Right lobe of liver (tissue), 6 donors: ENCODE data around the gene PLS1. TPM values are rescaled to one million over a fixed set of nuclear protein-coding genes. Genes with fewer than 3 reads are reported as not detected.

Experiments used
- ATAC-seq, 4 donors: fragments of 200-7000 bp; cut with Tn5 transposase; one replicate each; pipeline ENCODE4 v1.9.1; 2020; ENCODE audit warnings: mild to moderate bottlenecking in 4 of 4, moderate library complexity in 4 of 4
- DNase-seq, 3 donors: peaks; one replicate each; pipeline ENCODE4 v3.0.0-alpha.2; 2020
- H3K27ac ChIP-seq, 3 donors: fragments of 200-600 bp; one replicate each; pipeline ENCODE4 v1.8.0; 2022
- H3K27me3 ChIP-seq, 2 donors: fragments of 200-600 bp; one replicate each; pipeline ENCODE4 v1.8.0; 2022
- H3K36me3 ChIP-seq, 4 donors: fragments of 200-600 bp; sonication (generic) in 1 of 4; one replicate each; pipeline versions ENCODE4 v1.5.1 to v1.8.0; 2017 to 2022; ENCODE audit warnings: control low read depth in 1 of 4
- H3K4me1 ChIP-seq, 4 donors: fragments of 200-600 bp; sonication (generic) in 1 of 4; one replicate each; pipeline versions ENCODE4 v1.5.1 to v1.8.0; 2017 to 2022; ENCODE audit warnings: control low read depth in 1 of 4
- H3K4me3 ChIP-seq, 3 donors: fragments of 200-600 bp; one replicate each; pipeline ENCODE4 v1.8.0; 2022
- H3K9me3 ChIP-seq, 4 donors: fragments of 200-600 bp; sonication (generic) in 1 of 4; one replicate each; pipeline versions ENCODE4 v1.5.1 to v1.8.0; 2017 to 2022; ENCODE audit warnings: control low read depth in 1 of 4
- CTCF ChIP-seq, 4 donors: fragments of 200-600 bp in 3 of 4; fragments of 450-650 bp in 1 of 4; IDR thresholded peaks; one replicate each; pipeline versions ENCODE4 v1.5.1 to v1.8.0; 2016 to 2022; ENCODE audit warnings: antibody characterized with exemption in 4 of 4, mild to moderate bottlenecking in 2 of 4
- POLR2A ChIP-seq: fragments of 450-650 bp; IDR thresholded peaks from one replicate; pipeline ENCODE4 v1.6.1; 2017; ENCODE audit warnings: antibody characterized with exemption, mild to moderate bottlenecking
- WGBS: methylation state at CpG from one replicate; pipeline ENCODE4 v1.1.6; 2018; ENCODE audit warnings: low coverage, low lambda C conversion rate; ENCODE audit not compliant: insufficient coverage; ENCODE audit errors: missing lambda C conversion rate; 5-methylcytosine and 5-hydroxymethylcytosine counted together
- intact Hi-C, 2 donors: fragments of 100-400 bp; cut with DNase I; formaldehyde crosslinking; loops; one replicate each; pipeline versions ENCODE4 v1.11.2 to v1.14.1; 2022
- total RNA-seq, 6 experiments: library from RNA; depleted of rRNA in 2 of 6; stranded (reverse); fragments of >200 nt in 2 of 6; fragmentation: NEBNext Ultra II Directional in 3 of 6; extraction: Animal tissue kit (Norgen Biotek cat#: 25700) in 3 of 6; gene quantifications; one replicate each; pipeline versions ENCODE4 v1.1.0 to v1.2.4, GENCODE V29; 2016 to 2023
- donor health status: DM: no; HTN: yes; CAD: no.
- donor health status: DM: no; HTN: no; CAD: no.
- donor health status: DM: no; HTN: no; CAD: no.
- donor health status: DM: no; HTN: yes; CAD: no.
- donor health status: DM: no; HTN: yes; CAD: no.

The PLS1 gene
- total RNA-seq, 6 experiments from 2014 or later, result 13.0 to 30.5 (median 18.2) TPM

- H3K4me3 ChIP-seq, result no peak overlapping the region
- ATAC-seq (no peak), DNase-seq (no peak)
- intact Hi-C loops, result no loop called here
- TF ChIP-seq POLR2A (no peak), CTCF (IDR thresholded peaks at IDR 0.05) (no peak)
- H3K4me1 ChIP-seq, result peaks cover 0 to 12% (median 2%) of the 10 kb centered on the region in 4 donors
- 82% methylated on average over 4 of the region's 4 CpGs for WGBS
- no peaks in the 10 kb centered on the region for H3K36me3 ChIP-seq
- no peaks in the 10 kb centered on the region for H3K9me3 ChIP-seq
- H3K27me3 ChIP-seq, result no peaks in the 10 kb centered on the region
- H3K27ac ChIP-seq, result no peak overlapping the region
These were observed 60.8 kb downstream of the PLS1 start for GRCh38 chr3:142657033-142657432.

GRCh38 chr3:142660383-142660782 is 64.2 kb downstream of the PLS1 start:
- Histone ChIP-seq H3K4me3 (no peak overlapping the region), H3K27me3 (no peaks in the 10 kb centered on the region), H3K36me3 (no peaks in the 10 kb centered on the region), H3K4me1 (peaks cover 0 to 20% (median 5%) of the 10 kb centered on the region in 4 donors), H3K27ac (no peak overlapping the region), H3K9me3 (no peaks in the 10 kb centered on the region)
- TF ChIP-seq POLR2A (no peak), CTCF (IDR thresholded peaks at IDR 0.05) (no peak)
- intact Hi-C loops, result no loop called here
- ATAC-seq, result no peak
- no peak for DNase-seq
- 83% methylated on average over 6 of the region's 6 CpGs for WGBS

- Histone ChIP-seq H3K4me3 (no peak overlapping the region), H3K36me3 (no peaks in the 10 kb centered on the region), H3K4me1 (peaks cover 0 to 22% (median 7%) of the 10 kb centered on the region in 4 donors), H3K27ac (no peak overlapping the region), H3K9me3 (no peaks in the 10 kb centered on the region), H3K27me3 (no peaks in the 10 kb centered on the region)
- DNase-seq, result no peak
- intact Hi-C loops, result no loop called here
- TF ChIP-seq POLR2A (no peak), CTCF (IDR thresholded peaks at IDR 0.05) (no peak)
- ATAC-seq, result no peak
These were observed 64.7 kb downstream of the PLS1 start for GRCh38 chr3:142660893-142661292.

GRCh38 chr3:142663865-142664264 is 67.7 kb downstream of the PLS1 start:
- Histone ChIP-seq H3K4me1 (peaks cover 0 to 20% (median 7%) of the 10 kb centered on the region in 4 donors), H3K4me3 (peak overlapping the region in 1 of 3 donors; percentile 27), H3K27ac (peak overlapping the region; percentile 70 to 79 (median 73)), H3K9me3 (no peaks in the 10 kb centered on the region), H3K36me3 (no peaks in the 10 kb centered on the region), H3K27me3 (no peaks in the 10 kb centered on the region)
- ATAC-seq (peak; percentile 58 to 76 (median 66)), DNase-seq (no peak)
- intact Hi-C loops, result no loop called here
- WGBS, result 5% methylated on average over 1 of the region's 1 CpG
- TF ChIP-seq CTCF (IDR thresholded peaks at IDR 0.05), result no peak
- no peak for TF ChIP-seq POLR2A

GRCh38 chr3:142664311-142664710 is 68.1 kb downstream of the PLS1 start:
- ATAC-seq (peak; percentile 91 to 93 (median 93)), DNase-seq (no peak)
- H3K4me3 ChIP-seq, result peak overlapping the region in 2 of 3 donors; percentile 7 to 27
- TF ChIP-seq CTCF (IDR thresholded peaks at IDR 0.05) (no peak), POLR2A (no peak)
- WGBS, result 21% methylated on average over 2 of the region's 2 CpGs
- H3K27ac ChIP-seq, result peak overlapping the region; percentile 70 to 79 (median 73)
- H3K9me3 ChIP-seq, result no peaks in the 10 kb centered on the region
- peaks cover 0 to 20% (median 7%) of the 10 kb centered on the region in 4 donors for H3K4me1 ChIP-seq
- no peaks in the 10 kb centered on the region for H3K36me3 ChIP-seq
- no peaks in the 10 kb centered on the region for H3K27me3 ChIP-seq
- intact Hi-C loops, result no loop called here
